Activated T-helper 2 cell treated with anti-CD3 and anti-CD28 coated beads, Interferon-gamma antibody, Interleukin-2, Interleukin-4, amounts not matched to agents 10 μg/mL and 5 μg/mL and 100 μg/mL, durations not matched to agents 14 hours and 24 hours and 36 hours (primary cell): ENCODE measurements around the gene SLC16A7. TPM values are rescaled to one million over a fixed set of nuclear protein-coding genes. Genes with fewer than 3 reads are reported as not detected.

Experiments
- DNase-seq: peaks from one replicate; pipeline ENCODE4 v3.0.0; 2021; ENCODE audit warnings: low spot score
- H3K27ac Mint-ChIP-seq: one replicate; pipeline ENCODE4 v1.8.0; 2021; ENCODE audit warnings: mixed read lengths
- H3K27me3 Mint-ChIP-seq: one replicate; pipeline ENCODE4 v1.8.0; 2021; ENCODE audit warnings: low read depth, mixed read lengths
- H3K36me3 Mint-ChIP-seq: one replicate; pipeline ENCODE4 v1.8.0; 2021; ENCODE audit warnings: low read depth, mixed read lengths
- H3K4me1 Mint-ChIP-seq: one replicate; pipeline ENCODE4 v1.8.0; 2021; ENCODE audit warnings: low read depth, mixed read lengths
- H3K4me3 Mint-ChIP-seq: one replicate; pipeline ENCODE4 v1.8.0; 2021; ENCODE audit warnings: low read depth, mild to moderate bottlenecking, moderate library complexity, mixed read lengths
- H3K9me3 Mint-ChIP-seq: one replicate; pipeline ENCODE4 v1.8.0; 2021; ENCODE audit warnings: mixed read lengths
- intact Hi-C: fragments of 100-400 bp; cut with micrococcal nuclease; formaldehyde crosslinking; loops from one replicate; pipeline ENCODE4 v1.15.1; 2023
- total RNA-seq: library from RNA; stranded (reverse); gene quantifications from 2 replicates; pipeline ENCODE4 v1.2.3, GENCODE V29; 2022

The SLC16A7 gene
- total RNA-seq: 29.1 and 33.6 TPM in 2 replicates

- H3K9me3 Mint-ChIP-seq: no peaks in the 10 kb centered on the region
- H3K27me3 Mint-ChIP-seq: no peaks in the 10 kb centered on the region
- intact Hi-C loops: loop anchor here (2.0 to 5.0 kb wide), 3 partner anchors 41 to 1655 kb away; partner anchors contain the start of gene ATP23
- H3K27ac Mint-ChIP-seq: peak within 1 kb of the TSS; percentile 99
- DNase-seq: peak; percentile 80
- H3K4me3 Mint-ChIP-seq: peak within 1 kb of the TSS; percentile 88
- peaks cover 41% of the 10 kb centered on the region for H3K4me1 Mint-ChIP-seq
- peaks cover 34% of the 10 kb centered on the region for H3K36me3 Mint-ChIP-seq
Observed at GRCh38 chr12:59595883-59596540, at the start of gene SLC16A7. TSS of gene SLC16A7 (plus strand) at chr12:59596029. CDS start at chr12:59704802, 108,773 bp downstream.

GRCh38 chr12:59548930-59549329, 46.9 kb upstream of the SLC16A7 start:
- Mint-ChIP-seq H3K4me3 (no peak overlapping the region), H3K4me1 (peaks cover 2% of the 10 kb centered on the region), H3K27ac (no peak overlapping the region), H3K9me3 (no peaks in the 10 kb centered on the region), H3K27me3 (no peaks in the 10 kb centered on the region), H3K36me3 (no peaks in the 10 kb centered on the region)
- intact Hi-C loops: no loop called here
- DNase-seq: peak; percentile 14

GRCh38 chr12:59559696-59560095, 36.1 kb upstream of the SLC16A7 start:
- no peak overlapping the region for H3K27ac Mint-ChIP-seq
- H3K4me3 Mint-ChIP-seq: no peak overlapping the region
- no peaks in the 10 kb centered on the region for H3K36me3 Mint-ChIP-seq
- no peak for DNase-seq
- intact Hi-C loops: no loop called here
- no peaks in the 10 kb centered on the region for H3K4me1 Mint-ChIP-seq
- H3K9me3 Mint-ChIP-seq: no peaks in the 10 kb centered on the region
- H3K27me3 Mint-ChIP-seq: peaks cover 6% of the 10 kb centered on the region

GRCh38 chr12:59570145-59570544, 25.7 kb upstream of the SLC16A7 start:
- Mint-ChIP-seq H3K27ac (no peak overlapping the region), H3K4me3 (no peak overlapping the region), H3K4me1 (peaks cover 7% of the 10 kb centered on the region), H3K9me3 (no peaks in the 10 kb centered on the region), H3K27me3 (peaks cover 14% of the 10 kb centered on the region), H3K36me3 (no peaks in the 10 kb centered on the region)
- intact Hi-C loops: no loop called here
- DNase-seq: no peak

GRCh38 chr12:59574406-59574805, 21.4 kb upstream of the SLC16A7 start:
- Mint-ChIP-seq H3K4me3 (no peak overlapping the region), H3K27ac (no peak overlapping the region), H3K4me1 (peaks cover 28% of the 10 kb centered on the region), H3K36me3 (peaks cover 3% of the 10 kb centered on the region), H3K27me3 (peaks cover 3% of the 10 kb centered on the region), H3K9me3 (peaks cover 4% of the 10 kb centered on the region)
- intact Hi-C loops: no loop called here
- DNase-seq: no peak

GRCh38 chr12:59575826-59576225, 20.0 kb upstream of the SLC16A7 start:
- H3K27me3 Mint-ChIP-seq: peaks cover 3% of the 10 kb centered on the region
- H3K9me3 Mint-ChIP-seq: peaks cover 4% of the 10 kb centered on the region
- intact Hi-C loops: no loop called here
- no peak for DNase-seq
- peaks cover 38% of the 10 kb centered on the region for H3K4me1 Mint-ChIP-seq
- H3K4me3 Mint-ChIP-seq: no peak overlapping the region
- H3K36me3 Mint-ChIP-seq: peaks cover 3% of the 10 kb centered on the region
- no peak overlapping the region for H3K27ac Mint-ChIP-seq

- H3K36me3 Mint-ChIP-seq: peaks cover 3% of the 10 kb centered on the region
- H3K27ac Mint-ChIP-seq: no peak overlapping the region
- intact Hi-C loops: no loop called here
- no peak for DNase-seq
- H3K27me3 Mint-ChIP-seq: peaks cover 3% of the 10 kb centered on the region
- H3K4me1 Mint-ChIP-seq: peaks cover 47% of the 10 kb centered on the region
- peak overlapping the region; percentile 10 for H3K4me3 Mint-ChIP-seq
- H3K9me3 Mint-ChIP-seq: peaks cover 4% of the 10 kb centered on the region
Observed at GRCh38 chr12:59578254-59578653, 17.6 kb upstream of the SLC16A7 start.

GRCh38 chr12:59579631-59580030, 16.2 kb upstream of the SLC16A7 start:
- H3K27ac Mint-ChIP-seq: no peak overlapping the region
- peaks cover 47% of the 10 kb centered on the region for H3K4me1 Mint-ChIP-seq
- no peak overlapping the region for H3K4me3 Mint-ChIP-seq
- DNase-seq: no peak
- H3K27me3 Mint-ChIP-seq: peaks cover 3% of the 10 kb centered on the region
- peaks cover 4% of the 10 kb centered on the region for H3K9me3 Mint-ChIP-seq
- peaks cover 3% of the 10 kb centered on the region for H3K36me3 Mint-ChIP-seq
- intact Hi-C loops: loop anchor here (5.0 kb wide), 1 partner anchor 172 kb away; no protein-coding TSS in a partner anchor

GRCh38 chr12:59580050-59580449, 15.8 kb upstream of the SLC16A7 start:
- peaks cover 47% of the 10 kb centered on the region for H3K4me1 Mint-ChIP-seq
- no peak overlapping the region for H3K4me3 Mint-ChIP-seq
- peaks cover 4% of the 10 kb centered on the region for H3K9me3 Mint-ChIP-seq
- no peak for DNase-seq
- peaks cover 3% of the 10 kb centered on the region for H3K36me3 Mint-ChIP-seq
- no peak overlapping the region for H3K27ac Mint-ChIP-seq
- intact Hi-C loops: loop anchor here (5.0 kb wide), 1 partner anchor 173 kb away; no protein-coding TSS in a partner anchor
- peaks cover 3% of the 10 kb centered on the region for H3K27me3 Mint-ChIP-seq

- peak overlapping the region; percentile 20 for H3K27ac Mint-ChIP-seq
- H3K4me3 Mint-ChIP-seq: no peak overlapping the region
- H3K4me1 Mint-ChIP-seq: peaks cover 30% of the 10 kb centered on the region
- intact Hi-C loops: loop anchor here (1.0 to 5.0 kb wide), 2 partner anchors 14 to 176 kb away; no protein-coding TSS in a partner anchor
- H3K27me3 Mint-ChIP-seq: peaks cover 5% of the 10 kb centered on the region
- H3K36me3 Mint-ChIP-seq: peaks cover 3% of the 10 kb centered on the region
- no peak for DNase-seq
- H3K9me3 Mint-ChIP-seq: peaks cover 4% of the 10 kb centered on the region
Observed at GRCh38 chr12:59583003-59583712, 12.7 kb upstream of the SLC16A7 start.

- peaks cover 13% of the 10 kb centered on the region for H3K4me1 Mint-ChIP-seq
Observed at GRCh38 chr12:59587710-59588109, 8.1 kb upstream of the SLC16A7 start.

GRCh38 chr12:59593761-59594160, 2.1 kb upstream of the SLC16A7 start:
- DNase-seq: no peak
- Mint-ChIP-seq H3K27ac (no peak overlapping the region), H3K9me3 (no peaks in the 10 kb centered on the region), H3K27me3 (no peaks in the 10 kb centered on the region), H3K4me1 (peaks cover 33% of the 10 kb centered on the region), H3K4me3 (no peak overlapping the region), H3K36me3 (peaks cover 14% of the 10 kb centered on the region)
- intact Hi-C loops: no loop called here

More at GRCh38 chr12:59587710-59588109, 8.1 kb upstream of the SLC16A7 start:
- DNase-seq: no peak
- Mint-ChIP-seq H3K9me3 (no peaks in the 10 kb centered on the region), H3K27me3 (peaks cover 2% of the 10 kb centered on the region), H3K4me3 (no peak overlapping the region), H3K27ac (no peak overlapping the region), H3K36me3 (no peaks in the 10 kb centered on the region)
- intact Hi-C loops: no loop called here

- no peaks in the 10 kb centered on the region for H3K9me3 Mint-ChIP-seq
- no peak for DNase-seq
- peaks cover 25% of the 10 kb centered on the region for H3K36me3 Mint-ChIP-seq
- intact Hi-C loops: loop anchor here (5.0 kb wide), 1 partner anchor 42 kb away; no protein-coding TSS in a partner anchor
- H3K4me1 Mint-ChIP-seq: peaks cover 42% of the 10 kb centered on the region
- no peak overlapping the region for H3K27ac Mint-ChIP-seq
- peak overlapping the region; percentile 88 for H3K4me3 Mint-ChIP-seq
- no peaks in the 10 kb centered on the region for H3K27me3 Mint-ChIP-seq
Observed at GRCh38 chr12:59594943-59595500, 807 bp upstream of the SLC16A7 start.
